ENCODE measurements around the gene GRM4.
A peak's percentile ranks its signal among the peaks of the same experiment; 100 is the strongest.
"Not testable (repeated sequence)": the region's sequence is repeated elsewhere in the genome, so short reads cannot be mapped to it uniquely, and the experiment has no call there.

GRM4 gene

GRCh38 chr6:34146021-34146782 lies at the start of gene GRM4:
Gene GRM4 (minus strand): TSS chr6:34146087. CDS start chr6:34133496, 12,591 bp downstream.
- no peak for DNase-seq (ENCODE audit: low read depth)

- DNase-seq (ENCODE audit: low read depth): no peak
Observed at GRCh38 chr6:34194772-34195171, 48.9 kb upstream of the GRM4 start.

DNA sequence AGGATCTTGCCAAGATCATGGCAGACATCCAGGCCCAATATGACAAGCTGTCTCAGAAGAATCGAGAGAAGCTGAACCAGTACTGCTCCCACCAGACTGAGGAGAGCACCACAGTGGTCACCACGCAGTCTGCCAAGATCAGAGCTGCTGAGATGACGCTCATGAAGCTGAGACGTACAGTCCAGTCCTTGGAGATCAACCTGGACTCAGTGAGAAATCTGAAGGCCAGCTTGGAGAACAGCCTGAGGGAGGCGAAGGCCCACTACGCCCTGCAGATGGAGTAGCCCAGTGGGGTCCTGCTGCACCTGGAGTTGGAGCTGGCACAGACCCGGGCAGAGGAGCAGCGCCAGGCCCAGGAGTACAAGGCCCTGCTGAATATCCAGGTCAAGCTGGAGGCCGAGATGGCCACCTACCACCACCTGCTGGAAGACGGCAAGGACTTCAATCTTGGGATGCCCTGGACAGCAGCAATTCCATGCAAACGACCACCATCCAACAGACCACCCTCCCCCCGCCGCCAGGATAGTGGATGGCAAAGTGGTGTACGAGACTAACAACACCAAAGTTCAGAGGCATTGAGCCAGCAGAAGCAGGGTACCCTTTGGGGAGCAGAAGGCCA lies 44.7 kb upstream of the GRM4 start:
- DNase-seq (ENCODE audit: low read depth): no peak

DNA sequence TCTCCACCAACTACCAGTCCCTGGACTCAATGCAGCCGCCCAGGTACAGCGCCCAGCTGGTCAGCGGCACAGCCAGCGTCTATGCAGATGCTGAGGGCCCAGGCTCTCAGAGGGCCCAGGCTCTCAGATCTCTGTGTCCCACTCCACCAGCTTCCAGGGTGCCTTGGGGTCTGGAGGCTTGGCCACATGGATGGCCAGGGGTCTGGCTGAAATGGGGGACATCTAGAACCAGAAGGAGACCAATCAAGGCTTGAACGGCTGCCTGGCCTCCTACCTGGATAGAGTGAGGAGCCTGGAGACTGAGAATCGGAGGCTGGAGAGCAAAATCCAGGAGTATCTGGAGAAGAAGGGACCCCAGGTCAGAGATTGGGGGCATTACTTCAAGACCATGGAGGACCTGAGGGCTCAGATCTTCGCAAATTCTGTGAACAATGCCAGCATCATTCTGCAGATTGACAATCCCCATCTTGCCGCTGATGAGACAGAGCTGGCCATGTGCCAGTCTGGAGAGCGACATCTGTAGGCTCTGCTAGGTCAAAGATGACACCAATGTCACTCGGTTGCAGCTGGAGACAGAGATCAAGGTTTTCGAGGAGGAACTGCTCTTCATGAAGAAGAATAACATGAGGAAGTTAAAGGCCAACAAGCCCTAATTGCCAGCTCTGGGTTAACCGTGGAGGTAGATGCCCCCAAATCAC lies 44.1 kb upstream of the GRM4 start:
- DNase-seq (ENCODE audit: low read depth): no peak

DNA sequence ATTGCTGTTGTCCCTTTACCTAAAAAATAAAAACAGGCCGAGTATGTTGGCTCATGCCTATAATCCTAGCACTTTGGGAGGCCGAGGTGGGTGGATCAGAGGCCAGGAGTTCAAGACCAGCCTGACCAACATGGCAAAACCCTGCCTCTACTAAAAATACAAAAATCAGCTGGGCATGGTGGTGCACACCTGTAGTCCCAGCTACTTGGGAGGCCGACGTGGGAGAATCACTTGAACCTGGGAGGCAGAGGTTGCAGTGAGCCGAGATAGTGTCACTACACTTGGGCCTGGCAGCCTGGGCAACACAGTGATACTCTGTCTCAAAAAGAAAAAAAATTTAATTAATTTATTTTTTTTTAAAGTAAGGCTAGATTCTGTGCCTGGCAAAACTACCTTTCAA lies 38.8 kb upstream of the GRM4 start:
- DNase-seq (ENCODE audit: low read depth): not testable (repeated sequence)

- peak; percentile 52 for DNase-seq (ENCODE audit: low read depth)
Observed at GRCh38 chr6:34182751-34183531, 37.1 kb upstream of the GRM4 start.

GRCh38 chr6:34181908-34182307 lies 36.0 kb upstream of the GRM4 start:
- DNase-seq (ENCODE audit: low read depth): no peak

GRCh38 chr6:34179106-34179720 lies 33.3 kb upstream of the GRM4 start:
- DNase-seq (ENCODE audit: low read depth): no peak

- no peak for DNase-seq (ENCODE audit: low read depth)
Observed at GRCh38 chr6:34178357-34179105, 32.6 kb upstream of the GRM4 start.

DNA sequence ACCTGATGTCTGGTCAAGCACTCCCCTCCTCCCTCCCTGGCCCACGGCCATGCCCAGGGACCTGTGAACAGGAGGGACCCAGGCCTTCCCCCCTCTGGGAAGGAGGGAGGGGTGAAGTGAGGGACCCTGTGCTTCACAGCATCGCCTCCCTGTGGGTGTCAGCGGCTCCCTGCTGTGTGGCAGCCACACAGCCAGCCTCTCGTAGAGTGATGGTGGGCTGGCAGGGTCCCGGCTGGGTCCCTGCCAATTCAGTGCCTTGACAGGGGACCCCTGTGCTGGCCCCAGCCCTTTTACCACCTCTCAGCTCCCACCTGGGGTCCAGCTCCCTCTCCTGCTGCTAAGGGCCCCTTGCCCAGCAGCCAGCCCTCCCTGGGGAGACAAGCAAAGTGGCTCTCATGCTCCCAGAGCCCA lies 31.3 kb upstream of the GRM4 start:
- no peak for DNase-seq (ENCODE audit: low read depth)

DNA sequence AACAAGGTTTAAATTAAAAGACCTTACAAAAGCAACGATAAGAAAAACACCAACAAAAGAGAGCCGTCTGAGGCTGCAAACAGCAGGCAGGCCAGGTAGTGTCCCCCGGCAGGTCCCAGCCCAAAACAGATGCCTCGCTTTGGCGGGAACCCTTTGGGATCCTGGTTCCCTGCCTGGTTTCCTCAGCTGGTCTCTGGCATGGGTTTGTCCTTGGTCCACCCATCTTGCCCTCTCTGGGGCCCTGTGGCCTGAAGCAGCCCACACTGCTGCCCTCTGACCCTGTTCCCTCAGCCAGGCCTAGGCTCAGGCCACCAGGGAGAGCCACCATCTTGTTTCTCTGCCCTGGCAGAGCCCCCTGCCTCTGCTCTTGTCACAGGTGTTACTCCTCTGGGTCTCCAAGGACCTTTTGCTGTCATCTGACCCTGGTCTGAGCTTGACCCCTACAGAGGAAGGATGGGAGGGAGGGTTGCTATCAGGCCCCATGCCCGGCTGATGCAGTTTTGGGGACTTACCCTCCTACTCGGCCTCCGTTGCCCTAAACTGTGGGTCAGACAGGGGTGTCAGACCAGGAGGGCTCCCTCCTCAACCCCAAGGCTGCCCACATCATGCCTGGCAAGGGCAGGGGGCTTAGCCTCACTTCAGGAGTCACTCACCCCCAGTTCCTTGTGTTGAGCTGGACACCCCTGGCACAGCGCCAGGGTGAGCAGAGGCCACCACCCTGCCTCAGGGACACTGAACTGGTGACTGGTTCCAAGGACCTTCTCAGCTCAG lies 30.6 kb upstream of the GRM4 start:
- no peak for DNase-seq (ENCODE audit: low read depth)

DNA sequence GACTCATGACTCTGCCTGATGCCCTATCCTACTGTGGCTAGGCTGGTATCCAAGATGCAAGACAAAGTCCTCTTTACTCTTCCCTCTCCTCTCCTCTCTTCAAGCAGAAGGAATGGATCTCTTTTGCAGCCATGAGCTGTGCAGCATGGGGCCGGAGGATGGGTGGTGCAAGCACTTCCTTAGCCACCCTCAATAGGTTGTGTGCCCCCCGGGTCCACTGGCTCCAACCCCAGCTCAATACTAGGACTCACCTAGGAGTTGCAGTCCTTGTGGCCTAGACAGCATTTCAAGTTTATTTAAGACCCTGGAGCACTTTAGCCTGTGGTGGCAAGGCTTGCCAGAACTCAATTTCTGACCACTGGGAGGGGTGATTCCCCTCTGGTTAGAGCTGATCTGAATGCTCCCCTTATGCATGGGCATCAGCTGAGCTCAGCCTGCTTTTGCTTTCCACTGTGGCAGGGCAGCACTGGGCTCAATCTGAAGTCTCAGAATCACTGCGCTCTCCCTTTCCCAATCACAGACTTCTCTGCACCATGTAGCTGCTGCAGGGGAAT lies 29.0 kb upstream of the GRM4 start:
- no peak for DNase-seq (ENCODE audit: low read depth)

DNA sequence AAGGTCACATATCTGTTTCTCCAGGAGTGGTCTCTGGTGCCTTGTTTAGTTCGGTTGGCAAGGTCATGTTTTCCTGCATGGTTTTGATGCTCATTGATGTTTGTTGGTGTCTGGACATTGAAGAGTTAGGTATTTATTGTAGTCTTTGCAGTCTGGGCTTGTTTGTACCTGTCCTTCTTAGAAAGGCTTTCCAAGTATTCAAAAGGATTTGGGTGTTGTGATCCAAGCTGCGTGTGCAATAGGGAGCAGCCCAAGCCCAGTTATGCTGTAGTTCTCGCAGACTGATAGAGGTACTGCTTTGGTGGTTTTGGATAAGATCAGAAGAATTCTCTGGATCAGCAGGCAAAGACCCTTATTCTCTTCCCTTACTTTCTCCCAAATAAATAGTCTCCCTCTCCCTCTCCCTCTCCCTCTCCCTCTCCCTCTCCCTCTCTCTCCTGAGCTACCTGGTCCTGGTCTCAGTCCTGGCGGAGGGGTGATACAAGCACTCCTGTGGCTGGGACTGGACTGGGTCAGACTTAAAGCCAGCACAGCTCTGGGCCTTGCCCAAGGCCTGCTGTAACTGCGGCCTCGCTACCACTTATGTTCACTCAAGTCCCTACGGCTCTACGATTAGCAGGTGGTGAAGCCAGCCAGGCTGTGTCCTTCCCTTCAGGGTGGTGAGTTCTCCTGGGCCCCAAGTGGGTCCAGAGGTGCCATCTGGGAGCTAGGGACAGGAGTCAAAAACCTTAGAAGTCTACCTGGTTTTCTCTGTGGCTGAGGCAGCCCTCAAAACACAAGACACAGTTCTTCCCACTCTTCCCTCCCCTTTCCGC lies 27.3 kb upstream of the GRM4 start:
- DNase-seq (ENCODE audit: low read depth): no peak

DNA sequence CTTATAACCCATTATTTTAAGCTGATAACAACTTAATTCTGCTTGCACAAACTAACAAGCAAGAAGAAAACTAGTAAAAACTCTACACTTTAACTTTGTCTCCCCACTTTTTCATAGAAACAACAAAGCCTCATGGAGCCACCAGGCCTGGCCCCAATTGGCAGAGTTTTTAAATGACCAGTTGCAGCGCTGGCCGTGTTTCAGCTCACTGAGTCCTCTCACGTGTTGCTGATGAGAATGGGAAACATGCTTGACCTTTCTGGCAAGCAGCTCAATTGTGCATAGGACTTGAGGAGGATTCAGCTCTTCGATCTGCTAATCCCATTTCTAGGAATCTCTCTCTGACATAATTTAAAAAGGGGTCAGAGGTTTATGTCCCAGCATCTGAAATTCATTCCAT lies 24.5 kb upstream of the GRM4 start:
- no peak for DNase-seq (ENCODE audit: low read depth)

- no peak for DNase-seq (ENCODE audit: low read depth)
Observed at GRCh38 chr6:34169897-34170296, 24.0 kb upstream of the GRM4 start.

GRCh38 chr6:34161857-34162515 lies 16.1 kb upstream of the GRM4 start:
- no peak for DNase-seq (ENCODE audit: low read depth)

DNA sequence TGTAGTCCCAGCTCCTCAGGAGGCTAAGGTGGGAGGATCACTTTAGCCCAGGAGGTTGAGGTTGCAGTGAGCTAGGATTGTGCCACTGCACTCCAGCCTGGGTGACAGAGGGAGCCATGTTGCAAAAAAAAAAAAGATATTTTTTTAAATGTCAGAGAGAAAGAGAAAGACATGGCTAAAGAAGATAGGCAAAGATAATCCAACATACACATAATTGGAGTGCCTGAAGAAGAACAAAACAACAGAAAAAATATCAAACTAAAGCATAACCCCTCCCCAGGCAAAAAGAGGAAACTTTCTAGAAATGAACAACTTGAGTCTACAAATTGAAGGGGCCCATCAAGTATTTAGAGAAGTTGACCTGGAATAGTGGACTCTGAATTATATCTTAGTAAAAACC lies 14.0 kb upstream of the GRM4 start:
- DNase-seq (ENCODE audit: low read depth): no peak

GRCh38 chr6:34158876-34159275 lies 13.0 kb upstream of the GRM4 start:
- DNase-seq (ENCODE audit: low read depth): no peak

- DNase-seq (ENCODE audit: low read depth): no peak
Observed at GRCh38 chr6:34157851-34158250, 12.0 kb upstream of the GRM4 start.
